GM19193 (cell line): ENCODE data around the gene ANKS1B.

Source experiments
- POLR2A ChIP-seq: IDR thresholded peaks from 4 replicates; pipeline ENCODE4 v1.6.1; 2011; ENCODE audit not compliant: insufficient read depth, insufficient read length; ENCODE audit errors: extremely low read depth

Gene ANKS1B

GRCh38 chr12:99523853-99524252 is 460.9 kb downstream of the ANKS1B start:
- no peak for TF ChIP-seq POLR2A

- TF ChIP-seq POLR2A, result no peak
Observed at GRCh38 chr12:99522456-99522855, 462.3 kb downstream of the ANKS1B start.

GRCh38 chr12:99521664-99522063 is 463.1 kb downstream of the ANKS1B start:
- no peak for TF ChIP-seq POLR2A

GRCh38 chr12:99513066-99513465 is 471.7 kb downstream of the ANKS1B start:
- no peak for TF ChIP-seq POLR2A

- no peak for TF ChIP-seq POLR2A
Observed at GRCh38 chr12:99505805-99506204, 478.9 kb downstream of the ANKS1B start.

GRCh38 chr12:99498756-99499155 is 486.0 kb downstream of the ANKS1B start:
- TF ChIP-seq POLR2A, result no peak

GRCh38 chr12:99495799-99496198 is 488.9 kb downstream of the ANKS1B start:
- TF ChIP-seq POLR2A, result no peak

GRCh38 chr12:99493197-99493596 is 491.5 kb downstream of the ANKS1B start:
- no peak for TF ChIP-seq POLR2A

- no peak for TF ChIP-seq POLR2A
Observed at GRCh38 chr12:99486277-99486676, 498.5 kb downstream of the ANKS1B start.

GRCh38 chr12:99479149-99479548 is 505.6 kb downstream of the ANKS1B start:
- no peak for TF ChIP-seq POLR2A

- no peak for TF ChIP-seq POLR2A
Observed at GRCh38 chr12:99476956-99477355, 507.8 kb downstream of the ANKS1B start.

GRCh38 chr12:99455350-99456035 is 529.2 kb downstream of the ANKS1B start:
- no peak for TF ChIP-seq POLR2A

- no peak for TF ChIP-seq POLR2A
Observed at GRCh38 chr12:99454539-99455172, 530.1 kb downstream of the ANKS1B start.

- TF ChIP-seq POLR2A, result no peak
Observed at GRCh38 chr12:99453836-99454538, 530.7 kb downstream of the ANKS1B start.

- no peak for TF ChIP-seq POLR2A
Observed at GRCh38 chr12:99450036-99450630, 534.6 kb downstream of the ANKS1B start.
